Smooth muscle cell (in vitro differentiated cells): ENCODE measurements around the gene ALK. TPM values are rescaled to one million over a fixed set of nuclear protein-coding genes. Genes with fewer than 3 reads are reported as not detected.
A peak's percentile ranks its signal among the peaks of the same experiment; 100 is the strongest.

Experiments used
- DNase-seq: peaks from one replicate; lab custom pipeline; 2025; ENCODE audit not compliant: unreplicated experiment; lab: John Stamatoyannopoulos, UW
- H2AFZ ChIP-seq: fragments of 200-600 bp; sonication (generic); 2 replicates; pipeline ENCODE4 v1.6.0; 2016; ENCODE audit warnings: antibody characterized with exemption, low read depth, mild to moderate bottlenecking
- H3F3A ChIP-seq: fragments of 200-600 bp; sonication (generic); 2 replicates; pipeline ENCODE4 v1.6.0; 2017; ENCODE audit warnings: antibody characterized with exemption, low read depth
- H3K27ac ChIP-seq: fragments of 200-600 bp; sonication (generic); 2 replicates; pipeline ENCODE4 v1.5.1; 2016; ENCODE audit warnings: low read depth, mild to moderate bottlenecking
- H3K27me3 ChIP-seq: fragments of 200-600 bp; sonication (generic); 2 replicates; pipeline ENCODE4 v1.6.1; 2016; ENCODE audit warnings: low read depth, mild to moderate bottlenecking
- H3K36me3 ChIP-seq: fragments of 200-600 bp; sonication (generic); 2 replicates; pipeline ENCODE4 v1.5.1; 2016; ENCODE audit warnings: low read depth
- H3K4me1 ChIP-seq: fragments of 200-600 bp; sonication (generic); 2 replicates; pipeline ENCODE4 v1.5.1; 2016; ENCODE audit warnings: low read depth
- H3K4me2 ChIP-seq: fragments of 200-600 bp; sonication (generic); 2 replicates; pipeline ENCODE4 v1.6.0; 2016; ENCODE audit warnings: mild to moderate bottlenecking
- H3K4me3 ChIP-seq: fragments of 200-600 bp; sonication (generic); 2 replicates; pipeline ENCODE4 v1.5.1; 2016; ENCODE audit warnings: mild to moderate bottlenecking
- H3K79me2 ChIP-seq: fragments of 200-600 bp; sonication (generic); 2 replicates; pipeline ENCODE4 v1.6.0; 2016; ENCODE audit warnings: low read depth, mild to moderate bottlenecking
- H3K9ac ChIP-seq: fragments of 200-600 bp; sonication (generic); 2 replicates; pipeline ENCODE4 v1.6.0; 2016; ENCODE audit warnings: low read depth
- H3K9me3 ChIP-seq: fragments of 200-600 bp; sonication (generic); replicated peaks from 2 replicates; pipeline ENCODE4 v1.5.1; 2016; ENCODE audit warnings: low read depth
- H4K20me1 ChIP-seq: fragments of 200-600 bp; sonication (generic); 2 replicates; pipeline ENCODE4 v1.6.0; 2016; ENCODE audit warnings: low read depth
- CTCF ChIP-seq: fragments of 200-600 bp; sonication (generic); IDR thresholded peaks from 2 replicates; pipeline ENCODE4 v1.5.1; 2017; ENCODE audit warnings: borderline replicate concordance, mild to moderate bottlenecking, antibody characterized with exemption; ENCODE audit not compliant: insufficient read depth, poor library complexity, severe bottlenecking
- whole genome bisulfite sequencing: methylation state at CpG from one replicate; pipeline ENCODE4 v1.1.7; 2016; ENCODE audit warnings: low lambda C conversion rate; 5-methylcytosine and 5-hydroxymethylcytosine counted together
- polyA plus RNA-seq: library from polyadenylated mRNA; unstranded; fragments of >200 nt; fragmentation: Nextera tagmentation; extraction: Ambion mirVana; gene quantifications from 2 replicates; pipeline ENCODE4 v1.2.1, GENCODE V29; 2016
- total RNA-seq: library from RNA; depleted of rRNA; stranded (reverse); fragments of >200 nt; gene quantifications from 2 replicates; pipeline ENCODE4 v1.2.3, GENCODE V29; 2014

ALK gene
- total and polyA plus RNA-seq, 2 experiments from 2014 or later: 0.13 to 0.19 TPM

GRCh38 chr2:29816651-29817050 lies 104.7 kb downstream of the ALK start:
- WGBS: 63% methylated on average over 4 of the region's 4 CpGs
- H3K4me2 ChIP-seq: no peak overlapping the region
- no peak for DNase-seq

GRCh38 chr2:29811378-29811777 lies 110.0 kb downstream of the ALK start:
- H3K4me3 ChIP-seq: no peak overlapping the region
- no peaks in the 10 kb centered on the region for H3K79me2 ChIP-seq
- H3K27ac ChIP-seq: peak overlapping the region; percentile 72
- H3K4me2 ChIP-seq: no peak overlapping the region
- DNase-seq: no peak
- H3K36me3 ChIP-seq: no peaks in the 10 kb centered on the region
- H3F3A ChIP-seq: no peaks in the 10 kb centered on the region
- no peaks in the 10 kb centered on the region for H3K9me3 ChIP-seq
- H2AFZ ChIP-seq: no peak overlapping the region
- no peaks in the 10 kb centered on the region for H4K20me1 ChIP-seq
- no peak overlapping the region for H3K9ac ChIP-seq
- H3K27me3 ChIP-seq: no peaks in the 10 kb centered on the region
- WGBS: 58% methylated on average over 1 of the region's 1 CpG
- no peaks in the 10 kb centered on the region for H3K4me1 ChIP-seq
- TF ChIP-seq CTCF: no peak

More at GRCh38 chr2:29816651-29817050, 104.7 kb downstream of the ALK start:
- Histone ChIP-seq H2AFZ (no peak overlapping the region), H3K27me3 (peaks cover 8% of the 10 kb centered on the region), H3F3A (no peaks in the 10 kb centered on the region), H3K36me3 (no peaks in the 10 kb centered on the region), H3K9me3 (no peaks in the 10 kb centered on the region), H3K9ac (no peak overlapping the region), H3K27ac (no peak overlapping the region), H3K4me3 (no peak overlapping the region), H3K79me2 (no peaks in the 10 kb centered on the region), H4K20me1 (no peaks in the 10 kb centered on the region), H3K4me1 (no peaks in the 10 kb centered on the region)
- no peak for TF ChIP-seq CTCF

- Histone ChIP-seq H3K4me2 (no peak overlapping the region), H3K4me1 (no peaks in the 10 kb centered on the region), H3K9me3 (no peaks in the 10 kb centered on the region), H3K27me3 (no peaks in the 10 kb centered on the region), H4K20me1 (no peaks in the 10 kb centered on the region), H3K36me3 (no peaks in the 10 kb centered on the region), H3K9ac (no peak overlapping the region), H3F3A (no peaks in the 10 kb centered on the region), H3K27ac (peak overlapping the region; percentile 72), H3K4me3 (no peak overlapping the region), H3K79me2 (no peaks in the 10 kb centered on the region), H2AFZ (no peak overlapping the region)
- TF ChIP-seq CTCF: no peak
- WGBS: 53% methylated on average over 5 of the region's 5 CpGs
- no peak for DNase-seq
Observed at GRCh38 chr2:29810956-29811355, 110.4 kb downstream of the ALK start.

- Histone ChIP-seq H3K36me3 (no peaks in the 10 kb centered on the region), H3K9me3 (no peaks in the 10 kb centered on the region), H4K20me1 (no peaks in the 10 kb centered on the region), H3K27ac (no peak overlapping the region), H3K4me2 (no peak overlapping the region), H3K79me2 (no peaks in the 10 kb centered on the region), H3F3A (no peaks in the 10 kb centered on the region), H3K9ac (no peak overlapping the region), H3K4me1 (no peaks in the 10 kb centered on the region), H3K27me3 (no peaks in the 10 kb centered on the region), H3K4me3 (no peak overlapping the region), H2AFZ (no peak overlapping the region)
- no peak for TF ChIP-seq CTCF
- DNase-seq: no peak
- WGBS: 65% methylated on average over 4 of the region's 4 CpGs
Observed at GRCh38 chr2:29808321-29808720, 113.1 kb downstream of the ALK start.
